Loucy (cell line): ENCODE measurements around the gene NPC1.

Source experiments
- H2AFZ ChIP-seq: fragments of 200-600 bp; sonication (generic); 2 replicates; pipeline ENCODE4 v1.6.0; 2016; ENCODE audit warnings: antibody characterized with exemption, mild to moderate bottlenecking, low read length, moderate library complexity
- H3F3A ChIP-seq: fragments of 200-600 bp; 2 replicates; pipeline ENCODE4 v1.6.0; 2016; ENCODE audit warnings: antibody characterized with exemption, low read depth, mild to moderate bottlenecking
- H3K27me3 ChIP-seq: fragments of 200-600 bp; sonication (generic); 2 replicates; pipeline ENCODE4 v1.6.1; 2014; ENCODE audit warnings: low read length, mild to moderate bottlenecking; ENCODE audit not compliant: insufficient read depth, poor library complexity, severe bottlenecking
- H3K36me3 ChIP-seq: fragments of 200-600 bp; sonication (generic); 2 replicates; pipeline ENCODE4 v1.6.1; 2016; ENCODE audit warnings: low read length; ENCODE audit not compliant: insufficient read depth
- H3K4me1 ChIP-seq: fragments of 200-600 bp; sonication (generic); 2 replicates; pipeline ENCODE4 v1.5.1; 2014; ENCODE audit warnings: low read length, mild to moderate bottlenecking; ENCODE audit not compliant: insufficient read depth, poor library complexity, severe bottlenecking
- H3K4me2 ChIP-seq: fragments of 200-600 bp; sonication (generic); 2 replicates; pipeline ENCODE4 v1.6.0; 2014; ENCODE audit warnings: antibody characterized with exemption, low read length, low read depth, mild to moderate bottlenecking; ENCODE audit not compliant: poor library complexity, severe bottlenecking
- H3K4me3 ChIP-seq: fragments of 200-600 bp; sonication (generic); 2 replicates; pipeline ENCODE4 v1.5.1; 2014; ENCODE audit warnings: low read length, mild to moderate bottlenecking, mixed read lengths; ENCODE audit not compliant: poor library complexity, severe bottlenecking
- H3K79me2 ChIP-seq: fragments of 200-600 bp; sonication (generic); 2 replicates; pipeline ENCODE4 v1.6.1; 2014; ENCODE audit warnings: low read length; ENCODE audit not compliant: insufficient read depth
- H3K9ac ChIP-seq: fragments of 200-600 bp; sonication (generic); 2 replicates; pipeline ENCODE4 v1.6.0; 2014; ENCODE audit warnings: mild to moderate bottlenecking, low read depth, low read length, moderate library complexity; ENCODE audit not compliant: poor library complexity, severe bottlenecking
- H3K9me2 ChIP-seq: fragments of 200-600 bp; sonication (generic); replicated peaks from 2 replicates; pipeline ENCODE4 v1.6.1; 2016; ENCODE audit warnings: low read depth, low read length, mixed read lengths
- H3K9me3 ChIP-seq: fragments of 200-600 bp; sonication (generic); 2 replicates; pipeline ENCODE4 v1.6.1; 2014; ENCODE audit warnings: mild to moderate bottlenecking, antibody characterized with exemption, low read length, low read depth; ENCODE audit not compliant: insufficient read depth
- H4K20me1 ChIP-seq: fragments of 200-600 bp; sonication (generic); 2 replicates; pipeline ENCODE4 v1.6.0; 2014; ENCODE audit warnings: antibody characterized with exemption, low read length, mild to moderate bottlenecking; ENCODE audit not compliant: insufficient read depth, poor library complexity, severe bottlenecking
- CTCF ChIP-seq: fragments of 200-600 bp; sonication (generic); conservative IDR thresholded peaks from 2 replicates; pipeline ENCODE4 v1.5.1; 2014; ENCODE audit warnings: mild to moderate bottlenecking, antibody characterized with exemption, low read length
- EZH2phosphoT487 ChIP-seq: fragments of 200-600 bp; IDR thresholded peaks from 2 replicates; pipeline ENCODE4 v1.6.1; 2018; ENCODE audit warnings: antibody characterized with exemption, mild to moderate bottlenecking, moderate library complexity, borderline replicate concordance

The NPC1 gene

GRCh38 chr18:23553887-23554286, 32.4 kb downstream of the NPC1 start:
- Histone ChIP-seq H3K9me3 (no peaks in the 10 kb centered on the region), H3K9me2 (no peaks in the 10 kb centered on the region), H3K79me2 (no peaks in the 10 kb centered on the region), H3K4me3 (no peak overlapping the region), H4K20me1 (no peaks in the 10 kb centered on the region), H3K36me3 (peaks cover 67% of the 10 kb centered on the region; the same call in 1 of the 2 replicates), H3K9ac (no peak overlapping the region), H3K4me1 (no peaks in the 10 kb centered on the region), H3K4me2 (no peak overlapping the region), H3F3A (no peaks in the 10 kb centered on the region), H2AFZ (no peak overlapping the region), H3K27me3 (no peaks in the 10 kb centered on the region)
- TF ChIP-seq CTCF: no peak
- TF ChIP-seq EZH2phosphoT487: no peak

GRCh38 chr18:23552505-23552904, 33.8 kb downstream of the NPC1 start:
- peaks cover 73% of the 10 kb centered on the region; the same call in 1 of the 2 replicates for H3K36me3 ChIP-seq

GRCh38 chr18:23551978-23552377, 34.3 kb downstream of the NPC1 start:
- Histone ChIP-seq H3K36me3 (peaks cover 78% of the 10 kb centered on the region; the same call in 1 of the 2 replicates), H4K20me1 (no peaks in the 10 kb centered on the region), H2AFZ (no peak overlapping the region), H3K9me3 (no peaks in the 10 kb centered on the region), H3K4me2 (no peak overlapping the region), H3K9ac (no peak overlapping the region), H3K79me2 (no peaks in the 10 kb centered on the region), H3K9me2 (no peaks in the 10 kb centered on the region), H3K27me3 (no peaks in the 10 kb centered on the region), H3K4me1 (no peaks in the 10 kb centered on the region), H3F3A (no peaks in the 10 kb centered on the region), H3K4me3 (no peak overlapping the region)
- no peak for TF ChIP-seq CTCF
- no peak for TF ChIP-seq EZH2phosphoT487

More at GRCh38 chr18:23552505-23552904, 33.8 kb downstream of the NPC1 start:
- H3K4me2 ChIP-seq: no peak overlapping the region
- H3F3A ChIP-seq: no peaks in the 10 kb centered on the region
- no peaks in the 10 kb centered on the region for H4K20me1 ChIP-seq
- no peaks in the 10 kb centered on the region for H3K27me3 ChIP-seq
- H3K4me3 ChIP-seq: no peak overlapping the region
- no peaks in the 10 kb centered on the region for H3K4me1 ChIP-seq
- no peaks in the 10 kb centered on the region for H3K9me2 ChIP-seq
- no peaks in the 10 kb centered on the region for H3K79me2 ChIP-seq
- TF ChIP-seq CTCF (no peak), EZH2phosphoT487 (no peak)
- H3K9me3 ChIP-seq: no peaks in the 10 kb centered on the region
- no peak overlapping the region for H2AFZ ChIP-seq
- H3K9ac ChIP-seq: no peak overlapping the region
